ENCODE data around the gene RPP14. TPM values are rescaled to one million over a fixed set of nuclear protein-coding genes. Genes with fewer than 3 reads are reported as not detected.

The RPP14 gene
- total and polyA plus RNA-seq, 2 experiments from 2014 or later: 11.7 to 18.6 TPM

GRCh38 chr3:58356054-58356453 lies 50.0 kb downstream of the RPP14 start:
- Mint-ChIP-seq H3K4me1 (peaks cover 13% of the 10 kb centered on the region), H3K9me3 (no peaks in the 10 kb centered on the region), H3K36me3 (ENCODE audit: low read depth) (no peaks in the 10 kb centered on the region), H3K27me3 (ENCODE audit: insufficient read depth, low read depth, poor library complexity) (peaks cover 3% of the 10 kb centered on the region), H3K4me3 (no peak overlapping the region), H3K27ac (no peak overlapping the region)
- no peak overlapping the region for H3K27ac ChIP-seq (ENCODE audit: low read depth)
- ATAC-seq (no peak), DNase-seq (ENCODE audit: low spot score) (no peak)
- no peak overlapping the region for H3K4me3 ChIP-seq
- H3K4me1 ChIP-seq (ENCODE audit: insufficient read depth): peaks cover 10% of the 10 kb centered on the region; the same call in 1 of the 2 replicates
- no peaks in the 10 kb centered on the region; the same call in 1 of the 2 replicates for H3K79me2 ChIP-seq (replicated peaks; ENCODE audit: insufficient read depth)
- no peak overlapping the region for H3K4me2 ChIP-seq
- no peaks in the 10 kb centered on the region for H3K9me2 ChIP-seq (ENCODE audit: insufficient read depth)
- no peaks in the 10 kb centered on the region for H4K20me1 ChIP-seq (replicated peaks; ENCODE audit: insufficient read depth)
- H2AFZ ChIP-seq: no peak overlapping the region
- H3K36me3 ChIP-seq (ENCODE audit: insufficient read depth): no peaks in the 10 kb centered on the region
- TF ChIP-seq CREB1 (CRISPR knock-in tag; IDR thresholded peaks at IDR 0.05; ENCODE audit: low read depth) (no peak), CTCF (conservative IDR thresholded peaks at IDR 0.05; ENCODE audit: low read depth in 2 of 2) (no peak)
- TF ChIP-seq, protein P1, sequence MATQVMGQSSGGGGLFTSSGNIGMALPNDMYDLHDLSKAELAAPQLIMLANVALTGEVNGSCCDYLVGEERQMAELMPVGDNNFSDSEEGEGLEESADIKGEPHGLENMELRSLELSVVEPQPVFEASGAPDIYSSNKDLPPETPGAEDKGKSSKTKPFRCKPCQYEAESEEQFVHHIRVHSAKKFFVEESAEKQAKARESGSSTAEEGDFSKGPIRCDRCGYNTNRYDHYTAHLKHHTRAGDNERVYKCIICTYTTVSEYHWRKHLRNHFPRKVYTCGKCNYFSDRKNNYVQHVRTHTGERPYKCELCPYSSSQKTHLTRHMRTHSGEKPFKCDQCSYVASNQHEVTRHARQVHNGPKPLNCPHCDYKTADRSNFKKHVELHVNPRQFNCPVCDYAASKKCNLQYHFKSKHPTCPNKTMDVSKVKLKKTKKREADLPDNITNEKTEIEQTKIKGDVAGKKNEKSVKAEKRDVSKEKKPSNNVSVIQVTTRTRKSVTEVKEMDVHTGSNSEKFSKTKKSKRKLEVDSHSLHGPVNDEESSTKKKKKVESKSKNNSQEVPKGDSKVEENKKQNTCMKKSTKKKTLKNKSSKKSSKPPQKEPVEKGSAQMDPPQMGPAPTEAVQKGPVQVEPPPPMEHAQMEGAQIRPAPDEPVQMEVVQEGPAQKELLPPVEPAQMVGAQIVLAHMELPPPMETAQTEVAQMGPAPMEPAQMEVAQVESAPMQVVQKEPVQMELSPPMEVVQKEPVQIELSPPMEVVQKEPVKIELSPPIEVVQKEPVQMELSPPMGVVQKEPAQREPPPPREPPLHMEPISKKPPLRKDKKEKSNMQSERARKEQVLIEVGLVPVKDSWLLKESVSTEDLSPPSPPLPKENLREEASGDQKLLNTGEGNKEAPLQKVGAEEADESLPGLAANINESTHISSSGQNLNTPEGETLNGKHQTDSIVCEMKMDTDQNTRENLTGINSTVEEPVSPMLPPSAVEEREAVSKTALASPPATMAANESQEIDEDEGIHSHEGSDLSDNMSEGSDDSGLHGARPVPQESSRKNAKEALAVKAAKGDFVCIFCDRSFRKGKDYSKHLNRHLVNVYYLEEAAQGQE (IDR thresholded peaks at IDR 0.05; ENCODE audit: unreplicated experiment): no peak
- no peaks in the 10 kb centered on the region for H3K27me3 ChIP-seq (ENCODE audit: insufficient read depth)
- H3F3A ChIP-seq (replicated peaks; ENCODE audit: low read depth): no peaks in the 10 kb centered on the region

- peaks cover 5% of the 10 kb centered on the region for H3K4me1 Mint-ChIP-seq
- peaks cover 1% of the 10 kb centered on the region for H3K27me3 Mint-ChIP-seq (ENCODE audit: insufficient read depth, low read depth, poor library complexity)
- H3K9me2 ChIP-seq (ENCODE audit: insufficient read depth): no peaks in the 10 kb centered on the region
- no peaks in the 10 kb centered on the region for H3F3A ChIP-seq (replicated peaks; ENCODE audit: low read depth)
- no peak overlapping the region for H3K4me2 ChIP-seq
- no peaks in the 10 kb centered on the region for H3K36me3 Mint-ChIP-seq (ENCODE audit: low read depth)
- DNase-seq (ENCODE audit: low spot score) (no peak), ATAC-seq (no peak)
- no peak overlapping the region for H3K4me3 ChIP-seq
- no peaks in the 10 kb centered on the region; the same call in 1 of the 2 replicates for H3K79me2 ChIP-seq (replicated peaks; ENCODE audit: insufficient read depth)
- no peak overlapping the region for H2AFZ ChIP-seq
- H3K27ac Mint-ChIP-seq: no peak overlapping the region
- no peaks in the 10 kb centered on the region for H3K27me3 ChIP-seq (ENCODE audit: insufficient read depth)
- H3K4me1 ChIP-seq (ENCODE audit: insufficient read depth): peaks cover 3% of the 10 kb centered on the region; the same call in 1 of the 2 replicates
- no peaks in the 10 kb centered on the region for H3K9me3 Mint-ChIP-seq
- no peak overlapping the region for H3K4me3 Mint-ChIP-seq
- no peaks in the 10 kb centered on the region for H3K36me3 ChIP-seq (ENCODE audit: insufficient read depth)
- H4K20me1 ChIP-seq (replicated peaks; ENCODE audit: insufficient read depth): no peaks in the 10 kb centered on the region
- no peak overlapping the region for H3K27ac ChIP-seq (ENCODE audit: low read depth)
- TF ChIP-seq CREB1 (CRISPR knock-in tag; IDR thresholded peaks at IDR 0.05; ENCODE audit: low read depth) (no peak), ZNF331 (CRISPR knock-in tag; IDR thresholded peaks at IDR 0.05; ENCODE audit: low read depth) (no peak), JUNB (IDR thresholded peaks at IDR 0.05; ENCODE audit: unreplicated experiment) (no peak)
- TF ChIP-seq, protein P2, sequence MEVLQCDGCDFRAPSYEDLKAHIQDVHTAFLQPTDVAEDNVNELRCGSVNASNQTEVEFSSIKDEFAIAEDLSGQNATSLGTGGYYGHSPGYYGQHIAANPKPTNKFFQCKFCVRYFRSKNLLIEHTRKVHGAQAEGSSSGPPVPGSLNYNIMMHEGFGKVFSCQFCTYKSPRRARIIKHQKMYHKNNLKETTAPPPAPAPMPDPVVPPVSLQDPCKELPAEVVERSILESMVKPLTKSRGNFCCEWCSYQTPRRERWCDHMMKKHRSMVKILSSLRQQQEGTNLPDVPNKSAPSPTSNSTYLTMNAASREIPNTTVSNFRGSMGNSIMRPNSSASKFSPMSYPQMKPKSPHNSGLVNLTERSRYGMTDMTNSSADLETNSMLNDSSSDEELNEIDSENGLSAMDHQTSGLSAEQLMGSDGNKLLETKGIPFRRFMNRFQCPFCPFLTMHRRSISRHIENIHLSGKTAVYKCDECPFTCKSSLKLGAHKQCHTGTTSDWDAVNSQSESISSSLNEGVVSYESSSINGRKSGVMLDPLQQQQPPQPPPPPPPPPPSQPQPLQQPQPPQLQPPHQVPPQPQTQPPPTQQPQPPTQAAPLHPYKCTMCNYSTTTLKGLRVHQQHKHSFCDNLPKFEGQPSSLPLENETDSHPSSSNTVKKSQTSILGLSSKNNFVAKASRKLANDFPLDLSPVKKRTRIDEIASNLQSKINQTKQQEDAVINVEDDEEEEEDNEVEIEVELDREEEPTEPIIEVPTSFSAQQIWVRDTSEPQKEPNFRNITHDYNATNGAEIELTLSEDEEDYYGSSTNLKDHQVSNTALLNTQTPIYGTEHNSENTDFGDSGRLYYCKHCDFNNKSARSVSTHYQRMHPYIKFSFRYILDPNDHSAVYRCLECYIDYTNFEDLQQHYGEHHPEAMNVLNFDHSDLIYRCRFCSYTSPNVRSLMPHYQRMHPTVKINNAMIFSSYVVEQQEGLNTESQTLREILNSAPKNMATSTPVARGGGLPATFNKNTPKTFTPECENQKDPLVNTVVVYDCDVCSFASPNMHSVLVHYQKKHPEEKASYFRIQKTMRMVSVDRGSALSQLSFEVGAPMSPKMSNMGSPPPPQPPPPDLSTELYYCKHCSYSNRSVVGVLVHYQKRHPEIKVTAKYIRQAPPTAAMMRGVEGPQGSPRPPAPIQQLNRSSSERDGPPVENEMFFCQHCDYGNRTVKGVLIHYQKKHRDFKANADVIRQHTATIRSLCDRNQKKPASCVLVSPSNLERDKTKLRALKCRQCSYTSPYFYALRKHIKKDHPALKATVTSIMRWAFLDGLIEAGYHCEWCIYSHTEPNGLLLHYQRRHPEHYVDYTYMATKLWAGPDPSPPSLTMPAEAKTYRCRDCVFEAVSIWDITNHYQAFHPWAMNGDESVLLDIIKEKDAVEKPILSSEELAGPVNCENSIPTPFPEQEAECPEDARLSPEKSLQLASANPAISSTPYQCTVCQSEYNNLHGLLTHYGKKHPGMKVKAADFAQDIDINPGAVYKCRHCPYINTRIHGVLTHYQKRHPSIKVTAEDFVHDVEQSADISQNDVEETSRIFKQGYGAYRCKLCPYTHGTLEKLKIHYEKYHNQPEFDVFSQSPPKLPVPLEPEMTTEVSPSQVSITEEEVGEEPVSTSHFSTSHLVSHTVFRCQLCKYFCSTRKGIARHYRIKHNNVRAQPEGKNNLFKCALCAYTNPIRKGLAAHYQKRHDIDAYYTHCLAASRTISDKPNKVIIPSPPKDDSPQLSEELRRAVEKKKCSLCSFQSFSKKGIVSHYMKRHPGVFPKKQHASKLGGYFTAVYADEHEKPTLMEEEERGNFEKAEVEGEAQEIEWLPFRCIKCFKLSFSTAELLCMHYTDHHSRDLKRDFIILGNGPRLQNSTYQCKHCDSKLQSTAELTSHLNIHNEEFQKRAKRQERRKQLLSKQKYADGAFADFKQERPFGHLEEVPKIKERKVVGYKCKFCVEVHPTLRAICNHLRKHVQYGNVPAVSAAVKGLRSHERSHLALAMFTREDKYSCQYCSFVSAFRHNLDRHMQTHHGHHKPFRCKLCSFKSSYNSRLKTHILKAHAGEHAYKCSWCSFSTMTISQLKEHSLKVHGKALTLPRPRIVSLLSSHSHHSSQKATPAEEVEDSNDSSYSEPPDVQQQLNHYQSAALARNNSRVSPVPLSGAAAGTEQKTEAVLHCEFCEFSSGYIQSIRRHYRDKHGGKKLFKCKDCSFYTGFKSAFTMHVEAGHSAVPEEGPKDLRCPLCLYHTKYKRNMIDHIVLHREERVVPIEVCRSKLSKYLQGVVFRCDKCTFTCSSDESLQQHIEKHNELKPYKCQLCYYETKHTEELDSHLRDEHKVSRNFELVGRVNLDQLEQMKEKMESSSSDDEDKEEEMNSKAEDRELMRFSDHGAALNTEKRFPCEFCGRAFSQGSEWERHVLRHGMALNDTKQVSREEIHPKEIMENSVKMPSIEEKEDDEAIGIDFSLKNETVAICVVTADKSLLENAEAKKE (CRISPR knock-in tag; IDR thresholded peaks at IDR 0.05): no peak
These were observed 51.4 kb downstream of the RPP14 start for GRCh38 chr3:58357402-58357801.

All from GM23338 (cell line).